GM13976 (cell line): ENCODE results near the gene PATJ.

Source experiments
- DNase-seq: peaks from one replicate; pipeline ENCODE4 v3.0.0; 2012; ENCODE audit warnings: low spot score
- in situ Hi-C: fragments of 300-500 bp; cut with MboI; formaldehyde crosslinking; loops from one replicate; pipeline ENCODE4 v1.12.0; 2022; ENCODE audit warnings: low sequenced_read_pairs, mixed read lengths, inconsistent platforms; ENCODE audit not compliant: unreplicated experiment
- TF ChIP-seq, protein P1 (sequence below): IDR thresholded peaks from 2 replicates; pipeline ENCODE4 v1.5.1; 2012; ENCODE audit warnings: borderline replicate concordance, mild to moderate bottlenecking; ENCODE audit not compliant: insufficient read depth; ENCODE audit errors: extremely low read depth, missing control alignments, control extremely low read depth

PATJ gene

GRCh38 chr1:62131093-62131725 lies 388.9 kb downstream of the PATJ start:
- TF ChIP-seq, protein P1, sequence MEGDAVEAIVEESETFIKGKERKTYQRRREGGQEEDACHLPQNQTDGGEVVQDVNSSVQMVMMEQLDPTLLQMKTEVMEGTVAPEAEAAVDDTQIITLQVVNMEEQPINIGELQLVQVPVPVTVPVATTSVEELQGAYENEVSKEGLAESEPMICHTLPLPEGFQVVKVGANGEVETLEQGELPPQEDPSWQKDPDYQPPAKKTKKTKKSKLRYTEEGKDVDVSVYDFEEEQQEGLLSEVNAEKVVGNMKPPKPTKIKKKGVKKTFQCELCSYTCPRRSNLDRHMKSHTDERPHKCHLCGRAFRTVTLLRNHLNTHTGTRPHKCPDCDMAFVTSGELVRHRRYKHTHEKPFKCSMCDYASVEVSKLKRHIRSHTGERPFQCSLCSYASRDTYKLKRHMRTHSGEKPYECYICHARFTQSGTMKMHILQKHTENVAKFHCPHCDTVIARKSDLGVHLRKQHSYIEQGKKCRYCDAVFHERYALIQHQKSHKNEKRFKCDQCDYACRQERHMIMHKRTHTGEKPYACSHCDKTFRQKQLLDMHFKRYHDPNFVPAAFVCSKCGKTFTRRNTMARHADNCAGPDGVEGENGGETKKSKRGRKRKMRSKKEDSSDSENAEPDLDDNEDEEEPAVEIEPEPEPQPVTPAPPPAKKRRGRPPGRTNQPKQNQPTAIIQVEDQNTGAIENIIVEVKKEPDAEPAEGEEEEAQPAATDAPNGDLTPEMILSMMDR, result peak; percentile 81
- in situ Hi-C loops, result no loop called here
- peak; percentile 70 for DNase-seq

DNA sequence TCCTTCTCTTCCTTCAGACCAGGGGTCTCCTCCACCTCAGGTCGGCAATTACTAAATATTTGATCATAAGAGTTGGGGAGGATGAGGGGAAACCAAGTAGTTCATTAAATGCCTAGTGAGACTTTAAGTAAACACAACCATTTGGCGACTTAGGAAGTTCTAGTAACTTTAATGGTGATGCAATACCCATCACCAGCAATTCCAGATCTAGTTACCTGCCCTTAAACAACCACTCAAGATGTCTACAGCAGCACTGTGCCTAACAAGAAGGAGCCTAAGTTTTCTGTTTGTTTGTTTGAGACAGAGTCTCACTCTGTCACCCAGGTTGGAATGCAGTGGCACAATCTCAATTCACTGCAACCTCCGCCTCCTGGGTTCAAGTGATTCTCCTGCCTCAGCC lies 395.7 kb downstream of the PATJ start:
- no peak for DNase-seq
- in situ Hi-C loops, result no loop called here
- TF ChIP-seq, protein P1, result no peak

- TF ChIP-seq, protein P1, result no peak
- no peak for DNase-seq
- in situ Hi-C loops, result no loop called here
These were observed 397.1 kb downstream of the PATJ start for GRCh38 chr1:62139410-62139809.

GRCh38 chr1:62140666-62141065 lies 398.4 kb downstream of the PATJ start:
- no peak for DNase-seq
- TF ChIP-seq, protein P1, result no peak
- in situ Hi-C loops, result no loop called here

DNA sequence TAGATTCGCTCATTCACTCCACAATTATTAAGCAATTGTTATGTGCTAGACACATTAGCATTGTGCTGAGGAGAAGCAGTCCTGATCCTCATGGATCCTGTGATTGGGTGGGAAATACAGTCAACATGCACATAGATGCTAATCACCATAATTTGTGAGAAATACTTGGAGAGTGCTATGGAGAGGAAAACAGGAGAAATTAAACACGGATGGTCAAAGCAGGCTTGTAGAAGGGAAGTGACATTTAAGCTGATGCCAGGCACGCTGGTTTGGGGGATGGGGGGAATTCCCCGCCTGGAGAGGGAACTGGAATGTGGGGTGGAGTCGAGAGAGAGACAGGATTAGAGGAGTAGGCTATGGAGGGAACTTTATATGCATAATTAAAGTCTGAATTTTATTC lies 400.2 kb downstream of the PATJ start:
- in situ Hi-C loops, result no loop called here
- no peak for DNase-seq
- TF ChIP-seq, protein P1, result no peak

GRCh38 chr1:62144238-62144831 lies 402.1 kb downstream of the PATJ start:
- DNase-seq, result peak; percentile 42
- in situ Hi-C loops, result no loop called here
- TF ChIP-seq, protein P1, result peak; percentile 68
